Endothelial cell of umbilical vein (primary cell): Measurements from ENCODE around the gene FBXO2. TPM values are rescaled to one million over a fixed set of nuclear protein-coding genes. Genes with fewer than 3 reads are reported as not detected.

Experiments
- BruUV-seq: library from RNA; stranded (reverse); fragments of 400-500 nt; replicated peaks from 2 replicates; lab custom pipeline; 2021; lab: Mats Ljungman, UMichigan
- CTCF ChIA-PET: fragments of 300-600, 350-600 bp; sonication (Branson Sonifier 250); formaldehyde crosslinking; loops from one replicate; lab custom pipeline; 2021; ENCODE audit warnings: antibody characterized with exemption, inconsistent platforms; lab: Charles Lee
- POLR2A ChIA-PET: fragments of 300-600, 350-600 bp; sonication (Branson Sonifier 250); formaldehyde crosslinking; loops from one replicate; lab custom pipeline; 2021; ENCODE audit warnings: antibody characterized with exemption, inconsistent platforms; lab: Charles Lee
- DNase-seq: peaks from one replicate; pipeline ENCODE4 v3.0.0-alpha.2; 2011; ENCODE audit warnings: low read depth, low spot score
- FAIRE-seq: peaks from 2 replicates; lab custom pipeline; 2011; peaks lifted over from hg19 to GRCh38; lab: Jason Lieb, UNC
- H2AFZ ChIP-seq: 2 replicates; pipeline ENCODE4 v1.6.0; 2012; ENCODE audit warnings: low read depth, low read length, control low read depth, inconsistent platforms
- H3K27ac ChIP-seq: 2 replicates; pipeline ENCODE4 v1.5.1; 2011; ENCODE audit warnings: low read depth, mild to moderate bottlenecking, control low read depth, low read length, moderate library complexity; ENCODE audit not compliant: insufficient read depth
- H3K27me3 ChIP-seq, 2 experiments: 2 replicates each; pipeline versions ENCODE4 v1.6.0 to v1.6.1; 2011; ENCODE audit warnings: low read length in 2 of 2, mixed read lengths in 1 of 2; ENCODE audit not compliant: control insufficient read depth in 2 of 2, insufficient read depth in 2 of 2
- H3K36me3 ChIP-seq, 2 experiments: 2 replicates in 1 of 2; 3 replicates in 1 of 2; pipeline ENCODE4 v1.5.1; 2011; ENCODE audit warnings: low read length in 2 of 2, mild to moderate bottlenecking in 1 of 2, moderate library complexity in 1 of 2; ENCODE audit not compliant: control insufficient read depth in 2 of 2, insufficient read depth in 2 of 2; ENCODE audit errors: extremely low read depth in 1 of 2
- H3K4me1 ChIP-seq: 3 replicates; pipeline ENCODE4 v1.5.1; 2011; ENCODE audit warnings: mild to moderate bottlenecking, low read length; ENCODE audit not compliant: control insufficient read depth, insufficient read depth; ENCODE audit errors: extremely low read depth
- H3K4me2 ChIP-seq: 2 replicates; pipeline ENCODE4 v1.6.1; 2011; ENCODE audit warnings: low read length, control low read depth, mixed read lengths; ENCODE audit not compliant: insufficient read depth
- H3K4me3 ChIP-seq, 3 experiments: fragments of 200-600 bp in 1 of 3; sonication (generic), shearing (Covaris generic) in 1 of 3; replicated peaks in 1 of 3; 2 replicates each; pipeline ENCODE4 v1.5.1; 2011 to 2016; ENCODE audit warnings: control low read depth in 3 of 3, low read length in 3 of 3, mild to moderate bottlenecking in 2 of 3, inconsistent platforms in 1 of 3, low read depth in 1 of 3, moderate library complexity in 1 of 3; ENCODE audit not compliant: insufficient read depth in 1 of 3
- H3K79me2 ChIP-seq: 2 replicates; pipeline ENCODE4 v1.6.0; 2012; ENCODE audit warnings: low read length, inconsistent platforms; ENCODE audit not compliant: control insufficient read depth, insufficient read depth
- H3K9ac ChIP-seq: replicated peaks from 2 replicates; pipeline ENCODE3; 2011; ENCODE audit warnings: low read length, control low read depth; ENCODE audit not compliant: insufficient read depth; ENCODE audit errors: extremely low read depth
- H3K9me1 ChIP-seq: replicated peaks from 3 replicates; pipeline ENCODE4 v1.6.0; 2011; ENCODE audit warnings: mild to moderate bottlenecking, low read length; ENCODE audit not compliant: control insufficient read depth, insufficient read depth; ENCODE audit errors: extremely low read depth
- H3K9me3 ChIP-seq: replicated peaks from 2 replicates; pipeline ENCODE4 v1.5.1; 2012; ENCODE audit warnings: low read length, inconsistent platforms; ENCODE audit not compliant: control insufficient read depth, insufficient read depth
- H4K20me1 ChIP-seq: replicated peaks from 2 replicates; pipeline ENCODE3; 2011; ENCODE audit warnings: mild to moderate bottlenecking, low read length; ENCODE audit not compliant: control insufficient read depth, insufficient read depth; ENCODE audit errors: extremely low read depth
- EZH2 ChIP-seq: IDR thresholded peaks from 2 replicates; pipeline ENCODE4 v1.6.1; 2012; ENCODE audit warnings: borderline replicate concordance, low read depth, mild to moderate bottlenecking, moderate library complexity, low read length, inconsistent platforms; ENCODE audit not compliant: severe bottlenecking
- FOS ChIP-seq: IDR thresholded peaks from 2 replicates; pipeline ENCODE4 v1.6.1; 2011; ENCODE audit warnings: mild to moderate bottlenecking, low read length, moderate library complexity, borderline replicate concordance; ENCODE audit not compliant: insufficient read depth
- GATA2 ChIP-seq: IDR thresholded peaks from 2 replicates; pipeline ENCODE4 v1.7.0; 2011; ENCODE audit warnings: low read depth, mild to moderate bottlenecking, moderate library complexity, mixed read lengths, low read length; ENCODE audit not compliant: insufficient read length, insufficient read depth
- POLR2A ChIP-seq: IDR thresholded peaks from 2 replicates; pipeline ENCODE4 v1.6.1; 2012; ENCODE audit warnings: low read depth, mild to moderate bottlenecking, control low read depth, low read length
- dilution Hi-C: fragments of 300-500 bp; cut with MboI; formaldehyde crosslinking; loops from one replicate; pipeline ENCODE4 v1.15.0; 2019; ENCODE audit warnings: low sequenced_read_pairs; ENCODE audit not compliant: extremely low pct_ligation_motif_present
- intact Hi-C: fragments of 100-400 bp; cut with micrococcal nuclease; formaldehyde crosslinking; loops from one replicate; pipeline ENCODE4 v1.10.0; 2022
- polyA plus RNA-seq, 4 experiments: library from polyadenylated mRNA; depleted of rRNA in 3 of 4; stranded (reverse) in 3 of 4; unstranded in 1 of 4; fragments of >200 nt; gene quantifications; 2 replicates each; pipeline versions ENCODE4 v1.2.1 to v1.2.3, GENCODE V29; 2011 to 2012; ENCODE audit warnings: missing spikeins in 1 of 4
- total RNA-seq: library from RNA; stranded (reverse); gene quantifications from 2 replicates; pipeline ENCODE4 v1.2.3, GENCODE V29; 2021

The FBXO2 gene
- total and polyA plus RNA-seq, 2 donors (not counting 3 experiments of a cell fraction or from before 2014, with no cell fraction given), result 0.42 to 0.91 TPM

DNA sequence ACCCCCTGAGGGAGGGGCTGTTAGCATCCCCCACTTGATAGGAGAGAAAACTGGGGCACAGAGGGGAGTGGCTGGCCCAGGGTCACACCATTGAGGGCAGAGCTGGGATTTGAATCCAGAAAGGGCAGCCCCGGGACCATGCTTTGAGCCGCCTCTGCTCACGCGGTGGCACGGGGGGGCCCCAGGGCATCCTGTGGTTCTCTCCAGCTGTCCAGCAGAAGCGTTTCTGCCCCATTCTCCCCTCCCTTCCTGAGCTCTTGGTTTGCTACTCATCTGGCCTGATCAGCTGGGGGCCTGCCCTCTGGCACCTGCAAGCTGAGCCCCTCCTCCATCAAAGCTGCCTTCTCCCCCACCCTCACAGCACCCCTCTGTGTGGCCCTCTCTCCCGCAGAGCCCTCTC, 37.5 kb downstream of the FBXO2 start:
- CTCF ChIA-PET, result no interaction called here

DNA sequence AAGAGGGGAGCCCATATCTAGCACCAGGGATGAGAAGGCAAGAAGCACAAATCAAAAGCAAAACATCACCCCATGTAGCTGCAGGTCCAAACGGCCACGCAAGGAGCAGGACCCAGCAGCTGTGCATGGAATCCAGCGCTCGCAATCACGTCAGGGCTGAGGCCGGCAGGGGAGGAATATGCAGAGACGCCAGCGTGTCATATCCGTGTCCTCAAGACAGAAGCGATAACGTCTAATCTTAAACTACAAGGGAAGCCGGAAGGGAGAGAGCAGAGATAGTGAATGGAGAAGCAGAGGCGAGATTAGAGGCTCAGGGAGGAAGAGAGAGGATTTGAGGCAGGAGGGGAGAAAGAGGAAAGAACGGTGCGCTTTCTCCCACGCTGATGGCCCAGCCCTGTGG, 39.1 kb downstream of the FBXO2 start:
- no peak overlapping the region for H2AFZ ChIP-seq
- H3K9me3 ChIP-seq, result no peaks in the 10 kb centered on the region
- CTCF ChIA-PET, result interaction anchor here (0.7 kb wide), 1 partner anchor 27 kb away, joined by 3 read pairs; no protein-coding TSS in a partner anchor
- H3K27ac ChIP-seq, result no peak overlapping the region
- H3K36me3 ChIP-seq, result no peaks in the 10 kb centered on the region
- no peaks in the 10 kb centered on the region for H4K20me1 ChIP-seq
- DNase-seq, result no peak
- no peaks in the 10 kb centered on the region for H3K4me1 ChIP-seq
- dilution Hi-C loops (no loop called here), intact Hi-C loops (no loop called here)
- POLR2A ChIA-PET, result no interaction called here
- no TSS peak for BruUV-seq
- no peaks in the 10 kb centered on the region for H3K79me2 ChIP-seq
- H3K4me2 ChIP-seq, result no peak overlapping the region
- no peak for TF ChIP-seq GATA2
- no peak for TF ChIP-seq FOS
- FAIRE-seq, result no peak
- H3K4me3 ChIP-seq, result no peak overlapping the region
- no peaks in the 10 kb centered on the region for H3K27me3 ChIP-seq
- H3K9me1 ChIP-seq, result no peaks in the 10 kb centered on the region
- no peak overlapping the region for H3K9ac ChIP-seq

More for the DNA sequence above, 37.5 kb downstream of the FBXO2 start:
- dilution Hi-C loops, result no loop called here
- no TSS peak for BruUV-seq
- DNase-seq (no peak), FAIRE-seq (no peak)
- Histone ChIP-seq H3K36me3 (no peaks in the 10 kb centered on the region), H4K20me1 (no peaks in the 10 kb centered on the region), H3K4me1 (no peaks in the 10 kb centered on the region), H3K79me2 (no peaks in the 10 kb centered on the region), H3K27ac (no peak overlapping the region), H3K9ac (no peak overlapping the region), H3K27me3 (no peaks in the 10 kb centered on the region), H3K9me1 (no peaks in the 10 kb centered on the region), H2AFZ (no peak overlapping the region), H3K4me2 (no peak overlapping the region), H3K9me3 (no peaks in the 10 kb centered on the region), H3K4me3 (no peak overlapping the region)
- no peak for TF ChIP-seq POLR2A
- TF ChIP-seq EZH2, result no peak
- no peak for TF ChIP-seq GATA2
- POLR2A ChIA-PET, result no interaction called here
- intact Hi-C loops, result no loop called here
